ENCODE data around the gene NDE1. TPM values are rescaled to one million over a fixed set of nuclear protein-coding genes. Genes with fewer than 3 reads are reported as not detected.

Gene NDE1
- total and polyA plus RNA-seq, 2 donors (not counting 3 experiments of a cell fraction or from before 2014, with no cell fraction given) = 28.0 to 90.2 TPM

- H3K27me3 ChIP-seq (ENCODE audit: control insufficient read depth in 2 of 2, insufficient read depth in 2 of 2, low read length in 2 of 2) = no peaks in the 10 kb centered on the region
- no TSS peak for BruUV-seq (replicated peaks)
- H3K27ac ChIP-seq (ENCODE audit: insufficient read depth, low read depth, low read length) = no peak overlapping the region
- peaks cover 24 to 42% of the 10 kb centered on the region in 2 experiments for H3K36me3 ChIP-seq (ENCODE audit: control insufficient read depth in 2 of 2, extremely low read depth in 1 of 2, insufficient read depth in 2 of 2, low read length in 2 of 2)
- DNase-seq (ENCODE audit: low read depth, low spot score) (no peak), FAIRE-seq (no peak)
- dilution Hi-C loops (cut with MboI; ENCODE audit: extremely low pct_ligation_motif_present, low sequenced_read_pairs) = no loop called here
- intact Hi-C loops (cut with micrococcal nuclease) = no loop called here
- no peak overlapping the region for H3K4me3 ChIP-seq (replicated peaks in 1 of 3; ENCODE audit: insufficient read depth in 1 of 3, low read depth in 1 of 3, low read length in 3 of 3)
- no peak overlapping the region for H3K9ac ChIP-seq (replicated peaks; ENCODE audit: extremely low read depth, insufficient read depth, low read length)
- ChIA-PET CTCF (interaction anchor here (0.6 to 3.2 kb wide), 3 partner anchors 56 to 181 kb away, joined by 3 to 11 read pairs (median 3); no protein-coding TSS in a partner anchor), POLR2A (no interaction called here)
- no peaks in the 10 kb centered on the region for H3K9me1 ChIP-seq (replicated peaks; ENCODE audit: control insufficient read depth, extremely low read depth, insufficient read depth, low read length)
- H3K4me1 ChIP-seq (ENCODE audit: control insufficient read depth, extremely low read depth, insufficient read depth, low read length) = no peaks in the 10 kb centered on the region
- no peaks in the 10 kb centered on the region for H4K20me1 ChIP-seq (replicated peaks; ENCODE audit: control insufficient read depth, extremely low read depth, insufficient read depth, low read length)
- no peak for TF ChIP-seq JUN (IDR thresholded peaks at IDR 0.05; ENCODE audit: borderline replicate concordance, insufficient read depth, insufficient read length, low read depth)
- no peak for TF ChIP-seq POLR2A (IDR thresholded peaks at IDR 0.05; ENCODE audit: low read depth, low read length)
- no peak for TF ChIP-seq MYC (IDR thresholded peaks at IDR 0.05; ENCODE audit: low read depth, low read length)
- H3K79me2 ChIP-seq (ENCODE audit: control insufficient read depth, insufficient read depth, low read length) = no peaks in the 10 kb centered on the region
- no peaks in the 10 kb centered on the region for H3K9me3 ChIP-seq (replicated peaks; ENCODE audit: control insufficient read depth, insufficient read depth, low read length)
- no peak overlapping the region for H3K4me2 ChIP-seq (ENCODE audit: insufficient read depth, low read length)
- no peak overlapping the region for H2AFZ ChIP-seq (ENCODE audit: low read depth, low read length)
Observed at GRCh38 chr16:15608398-15609285, 41.4 kb upstream of the NDE1 start.

GRCh38 chr16:15609286-15609649 is 40.8 kb upstream of the NDE1 start:
- POLR2A ChIA-PET = no interaction called here
- BruUV-seq (replicated peaks) = no TSS peak

More at GRCh38 chr16:15609286-15609649, 40.8 kb upstream of the NDE1 start:
- H3K9me3 ChIP-seq (replicated peaks; ENCODE audit: control insufficient read depth, insufficient read depth, low read length) = no peaks in the 10 kb centered on the region
- FAIRE-seq (no peak), DNase-seq (ENCODE audit: low read depth, low spot score) (no peak)
- H4K20me1 ChIP-seq (replicated peaks; ENCODE audit: control insufficient read depth, extremely low read depth, insufficient read depth, low read length) = no peaks in the 10 kb centered on the region
- H3K27ac ChIP-seq (ENCODE audit: insufficient read depth, low read depth, low read length) = no peak overlapping the region
- H3K4me1 ChIP-seq (ENCODE audit: control insufficient read depth, extremely low read depth, insufficient read depth, low read length) = no peaks in the 10 kb centered on the region
- peaks cover 22 to 38% of the 10 kb centered on the region in 2 experiments for H3K36me3 ChIP-seq (ENCODE audit: control insufficient read depth in 2 of 2, extremely low read depth in 1 of 2, insufficient read depth in 2 of 2, low read length in 2 of 2)
- H3K9ac ChIP-seq (replicated peaks; ENCODE audit: extremely low read depth, insufficient read depth, low read length) = no peak overlapping the region
- H2AFZ ChIP-seq (ENCODE audit: low read depth, low read length) = no peak overlapping the region
- dilution Hi-C loops (cut with MboI; ENCODE audit: extremely low pct_ligation_motif_present, low sequenced_read_pairs) (no loop called here), intact Hi-C loops (cut with micrococcal nuclease) (no loop called here)
- no peaks in the 10 kb centered on the region for H3K27me3 ChIP-seq (ENCODE audit: control insufficient read depth in 2 of 2, insufficient read depth in 2 of 2, low read length in 2 of 2)
- no peaks in the 10 kb centered on the region for H3K9me1 ChIP-seq (replicated peaks; ENCODE audit: control insufficient read depth, extremely low read depth, insufficient read depth, low read length)
- H3K4me3 ChIP-seq (replicated peaks in 1 of 3; ENCODE audit: insufficient read depth in 1 of 3, low read depth in 1 of 3, low read length in 3 of 3) = no peak overlapping the region
- CTCF ChIA-PET = interaction anchor here (0.6 to 3.2 kb wide), 3 partner anchors 57 to 182 kb away, joined by 3 to 11 read pairs (median 3); no protein-coding TSS in a partner anchor
- H3K4me2 ChIP-seq (ENCODE audit: insufficient read depth, low read length) = no peak overlapping the region
- no peak for TF ChIP-seq GATA2 (IDR thresholded peaks at IDR 0.05; ENCODE audit: insufficient read depth, insufficient read length, low read depth, low read length)
- TF ChIP-seq MAX (IDR thresholded peaks at IDR 0.05; ENCODE audit: insufficient read depth, insufficient read length) = no peak
- TF ChIP-seq FOS (IDR thresholded peaks at IDR 0.05; ENCODE audit: borderline replicate concordance, insufficient read depth, low read length) = no peak
- TF ChIP-seq JUN (IDR thresholded peaks at IDR 0.05; ENCODE audit: borderline replicate concordance, insufficient read depth, insufficient read length, low read depth) = no peak
- no peak for TF ChIP-seq POLR2A (IDR thresholded peaks at IDR 0.05; ENCODE audit: low read depth, low read length)
- no peak for TF ChIP-seq EZH2 (IDR thresholded peaks at IDR 0.05; ENCODE audit: borderline replicate concordance, low read depth, low read length, severe bottlenecking)
- no peak for TF ChIP-seq MYC (IDR thresholded peaks at IDR 0.05; ENCODE audit: low read depth, low read length)
- TF ChIP-seq POLR2AphosphoS5 (IDR thresholded peaks at IDR 0.05; ENCODE audit: insufficient read depth, low read depth, low read length) = no peak
- TF ChIP-seq CTCF (IDR thresholded peaks at IDR 0.05; ENCODE audit: extremely low read depth in 1 of 2, insufficient read depth in 1 of 2, low read depth in 1 of 2, low read length in 2 of 2) = no peak
- H3K79me2 ChIP-seq (ENCODE audit: control insufficient read depth, insufficient read depth, low read length) = no peaks in the 10 kb centered on the region

Measured in endothelial cell of umbilical vein (primary cell).